MM.1S (cell line): ENCODE measurements around the gene DMBT1.
"Not testable (repeated sequence)": the region's sequence is repeated elsewhere in the genome, so short reads cannot be mapped to it uniquely, and the experiment has no call there.

Source experiments
- DNase-seq: peaks from one replicate; pipeline ENCODE4 v3.0.0-alpha.2; 2015
- H2AFZ ChIP-seq: fragments of 300-600 bp; sonication (generic); 2 replicates; pipeline ENCODE4 v1.6.0; 2016; ENCODE audit warnings: antibody characterized with exemption, low read length
- H3F3A ChIP-seq: fragments of 300-600 bp; sonication (generic); 2 replicates; pipeline ENCODE4 v1.6.1; 2016; ENCODE audit warnings: mild to moderate bottlenecking, antibody characterized with exemption, low read length, moderate library complexity, mixed read lengths; ENCODE audit not compliant: insufficient read depth
- H3K27ac ChIP-seq: fragments of 300-600 bp; sonication (generic); 2 replicates; pipeline ENCODE4 v1.5.1; 2016; ENCODE audit warnings: mild to moderate bottlenecking, low read length
- H3K27me3 ChIP-seq: fragments of 300-600 bp; sonication (generic); replicated peaks from 2 replicates; pipeline ENCODE4 v1.6.0; 2016; ENCODE audit warnings: low read length; ENCODE audit not compliant: insufficient read depth
- H3K36me3 ChIP-seq: fragments of 300-600 bp; sonication (generic); replicated peaks from 2 replicates; pipeline ENCODE4 v1.6.1; 2016; ENCODE audit warnings: mild to moderate bottlenecking, low read length, mixed read lengths; ENCODE audit not compliant: insufficient read depth
- H3K4me1 ChIP-seq: fragments of 300-600 bp; sonication (generic); 2 replicates; pipeline ENCODE4 v1.6.1; 2016; ENCODE audit warnings: low read length, mixed read lengths
- H3K4me2 ChIP-seq: fragments of 300-600 bp; sonication (generic); 2 replicates; pipeline ENCODE4 v1.6.0; 2016; ENCODE audit warnings: low read depth, low read length
- H3K4me3 ChIP-seq: fragments of 300-600 bp; sonication (generic); 2 replicates; pipeline ENCODE4 v1.5.1; 2016; ENCODE audit warnings: low read length, mixed read lengths
- H3K79me2 ChIP-seq: fragments of 300-600 bp; sonication (generic); 2 replicates; pipeline ENCODE4 v1.6.1; 2016; ENCODE audit warnings: mixed run types, low read length, mixed read lengths
- H3K9ac ChIP-seq: fragments of 300-600 bp; sonication (generic); 2 replicates; pipeline ENCODE4 v1.6.1; 2016; ENCODE audit warnings: low read length, mixed read lengths
- H3K9me2 ChIP-seq: fragments of 300-600 bp; sonication (generic); replicated peaks from 2 replicates; pipeline ENCODE4 v1.6.1; 2016; ENCODE audit warnings: mild to moderate bottlenecking, low read length, mixed read lengths; ENCODE audit not compliant: insufficient read depth
- H3K9me3 ChIP-seq: fragments of 300-600 bp; sonication (generic); replicated peaks from 2 replicates; pipeline ENCODE4 v1.6.1; 2016; ENCODE audit warnings: mild to moderate bottlenecking, low read length, mixed read lengths; ENCODE audit not compliant: insufficient read depth
- H4K20me1 ChIP-seq: fragments of 300-600 bp; sonication (generic); 2 replicates; pipeline ENCODE4 v1.6.1; 2016; ENCODE audit warnings: mild to moderate bottlenecking, low read length, moderate library complexity, mixed read lengths; ENCODE audit not compliant: insufficient read depth
- CTCF ChIP-seq: fragments of 300-600 bp; sonication (generic); IDR thresholded peaks from 2 replicates; pipeline ENCODE4 v1.5.1; 2016; ENCODE audit warnings: antibody characterized with exemption, low read length, mixed read lengths
- EZH2 ChIP-seq: fragments of 300-600 bp; sonication (generic); optimal IDR thresholded peaks from 2 replicates; pipeline ENCODE3; 2017; ENCODE audit warnings: low read depth, mild to moderate bottlenecking, antibody characterized with exemption, low read length, mixed read lengths
- EZH2phosphoT487 ChIP-seq: fragments of 300-600 bp; sonication (generic); IDR thresholded peaks from 2 replicates; pipeline ENCODE4 v1.6.1; 2018; ENCODE audit warnings: antibody characterized with exemption, low read length

The DMBT1 gene

GRCh38 chr10:122592161-122592560 lies 31.6 kb downstream of the DMBT1 start:
- no peaks in the 10 kb centered on the region for H3F3A ChIP-seq
- H3K9me3 ChIP-seq = no peaks in the 10 kb centered on the region
- H3K4me2 ChIP-seq = no peak overlapping the region
- H3K27ac ChIP-seq = no peak overlapping the region
- H3K9ac ChIP-seq = no peak overlapping the region
- H4K20me1 ChIP-seq = no peaks in the 10 kb centered on the region
- H2AFZ ChIP-seq = no peak overlapping the region
- no peaks in the 10 kb centered on the region for H3K27me3 ChIP-seq
- no peaks in the 10 kb centered on the region for H3K9me2 ChIP-seq
- no peak overlapping the region for H3K4me3 ChIP-seq
- no peak for DNase-seq
- no peaks in the 10 kb centered on the region for H3K4me1 ChIP-seq
- H3K36me3 ChIP-seq = no peaks in the 10 kb centered on the region
- TF ChIP-seq EZH2 (no peak), CTCF (no peak), EZH2phosphoT487 (no peak)
- no peaks in the 10 kb centered on the region for H3K79me2 ChIP-seq

GRCh38 chr10:122617476-122618270 lies 57.1 kb downstream of the DMBT1 start:
- Histone ChIP-seq H3K4me2 (no peak overlapping the region), H3K9me2 (no peaks in the 10 kb centered on the region), H4K20me1 (no peaks in the 10 kb centered on the region), H3K27ac (no peak overlapping the region), H3K9ac (no peak overlapping the region), H3K4me3 (no peak overlapping the region), H3K36me3 (no peaks in the 10 kb centered on the region), H3K27me3 (no peaks in the 10 kb centered on the region), H3K4me1 (no peaks in the 10 kb centered on the region), H3K79me2 (no peaks in the 10 kb centered on the region), H3K9me3 (no peaks in the 10 kb centered on the region), H3F3A (no peaks in the 10 kb centered on the region), H2AFZ (no peak overlapping the region)
- TF ChIP-seq EZH2phosphoT487 (no peak), CTCF (no peak), EZH2 (no peak)
- DNase-seq = no peak

- Histone ChIP-seq H3K4me1 (no peaks in the 10 kb centered on the region), H4K20me1 (no peaks in the 10 kb centered on the region), H3K4me2 (no peak overlapping the region), H3K9me3 (no peaks in the 10 kb centered on the region), H3K9me2 (no peaks in the 10 kb centered on the region), H2AFZ (no peak overlapping the region), H3K79me2 (no peaks in the 10 kb centered on the region), H3F3A (no peaks in the 10 kb centered on the region), H3K36me3 (no peaks in the 10 kb centered on the region), H3K4me3 (no peak overlapping the region), H3K9ac (no peak overlapping the region), H3K27me3 (no peaks in the 10 kb centered on the region), H3K27ac (no peak overlapping the region)
- TF ChIP-seq EZH2phosphoT487 (no peak), EZH2 (no peak)
- DNase-seq = no peak
Observed at GRCh38 chr10:122618461-122619165, 58.1 kb downstream of the DMBT1 start.

- not testable (repeated sequence) for H3K79me2 ChIP-seq, H3K27me3 ChIP-seq, H3K4me3 ChIP-seq, H3K4me2 ChIP-seq, H3K4me1 ChIP-seq, H4K20me1 ChIP-seq, DNase-seq, H3K9me2 ChIP-seq, H3K27ac ChIP-seq, H3K9ac ChIP-seq, H3K36me3 ChIP-seq, H3F3A ChIP-seq, H3K9me3 ChIP-seq, H2AFZ ChIP-seq
Observed at GRCh38 chr10:122620961-122621360, 60.4 kb downstream of the DMBT1 start.
